Neural crest cell (in vitro differentiated cells): ENCODE measurements around the gene NPAS2. TPM values are rescaled to one million over a fixed set of nuclear protein-coding genes. Genes with fewer than 3 reads are reported as not detected.

ENCODE experiments used
- DNase-seq: peaks from one replicate; pipeline ENCODE4 v3.0.0; 2021; ENCODE audit warnings: low read depth, mixed read lengths, low spot score
- H3K27ac Mint-ChIP-seq: one replicate; pipeline ENCODE4 v1.8.0; 2021; ENCODE audit warnings: mild to moderate bottlenecking, mixed read lengths; ENCODE audit not compliant: unreplicated experiment
- H3K27me3 Mint-ChIP-seq: 2 replicates; pipeline ENCODE4 v1.8.0; 2021; ENCODE audit warnings: low read depth, mild to moderate bottlenecking, mixed read lengths
- H3K36me3 Mint-ChIP-seq: 2 replicates; pipeline ENCODE4 v1.8.0; 2021; ENCODE audit warnings: low read depth, mild to moderate bottlenecking, mixed read lengths
- H3K4me1 Mint-ChIP-seq: 2 replicates; pipeline ENCODE4 v1.8.0; 2021; ENCODE audit warnings: mixed read lengths
- H3K4me3 Mint-ChIP-seq: one replicate; pipeline ENCODE4 v1.8.0; 2021; ENCODE audit warnings: mild to moderate bottlenecking, mixed read lengths
- H3K9me3 Mint-ChIP-seq: 2 replicates; pipeline ENCODE4 v1.8.0; 2021; ENCODE audit warnings: mixed read lengths
- total RNA-seq: library from RNA; stranded (reverse); gene quantifications from 2 replicates; pipeline ENCODE4 v1.2.1, GENCODE V29; 2021
- TF ChIP-seq, protein P1 (sequence below): fragments of 200-600 bp; sonication (generic); conservative IDR thresholded peaks from 2 replicates; pipeline ENCODE4 v1.5.0; 2021; ENCODE audit warnings: antibody characterized with exemption, mild to moderate bottlenecking

The NPAS2 gene
- total RNA-seq, 1 donor from 2014 or later, result 2.6 TPM

- TF ChIP-seq, protein P1, sequence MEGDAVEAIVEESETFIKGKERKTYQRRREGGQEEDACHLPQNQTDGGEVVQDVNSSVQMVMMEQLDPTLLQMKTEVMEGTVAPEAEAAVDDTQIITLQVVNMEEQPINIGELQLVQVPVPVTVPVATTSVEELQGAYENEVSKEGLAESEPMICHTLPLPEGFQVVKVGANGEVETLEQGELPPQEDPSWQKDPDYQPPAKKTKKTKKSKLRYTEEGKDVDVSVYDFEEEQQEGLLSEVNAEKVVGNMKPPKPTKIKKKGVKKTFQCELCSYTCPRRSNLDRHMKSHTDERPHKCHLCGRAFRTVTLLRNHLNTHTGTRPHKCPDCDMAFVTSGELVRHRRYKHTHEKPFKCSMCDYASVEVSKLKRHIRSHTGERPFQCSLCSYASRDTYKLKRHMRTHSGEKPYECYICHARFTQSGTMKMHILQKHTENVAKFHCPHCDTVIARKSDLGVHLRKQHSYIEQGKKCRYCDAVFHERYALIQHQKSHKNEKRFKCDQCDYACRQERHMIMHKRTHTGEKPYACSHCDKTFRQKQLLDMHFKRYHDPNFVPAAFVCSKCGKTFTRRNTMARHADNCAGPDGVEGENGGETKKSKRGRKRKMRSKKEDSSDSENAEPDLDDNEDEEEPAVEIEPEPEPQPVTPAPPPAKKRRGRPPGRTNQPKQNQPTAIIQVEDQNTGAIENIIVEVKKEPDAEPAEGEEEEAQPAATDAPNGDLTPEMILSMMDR, result no peak
- Mint-ChIP-seq H3K36me3 (no peaks in the 10 kb centered on the region), H3K4me3 (no peak overlapping the region), H3K4me1 (no peaks in the 10 kb centered on the region), H3K9me3 (no peaks in the 10 kb centered on the region), H3K27me3 (no peaks in the 10 kb centered on the region), H3K27ac (no peak overlapping the region)
- DNase-seq, result no peak
Observed at GRCh38 chr2:100991404-100991773, 171.4 kb downstream of the NPAS2 start.

- no peak for DNase-seq
- no peaks in the 10 kb centered on the region for H3K4me1 Mint-ChIP-seq
- TF ChIP-seq, protein P1, result no peak
- H3K4me3 Mint-ChIP-seq, result no peak overlapping the region
- no peaks in the 10 kb centered on the region for H3K27me3 Mint-ChIP-seq
- H3K9me3 Mint-ChIP-seq, result no peaks in the 10 kb centered on the region
- no peaks in the 10 kb centered on the region for H3K36me3 Mint-ChIP-seq
- no peak overlapping the region for H3K27ac Mint-ChIP-seq
Observed at GRCh38 chr2:100992262-100992661, 172.3 kb downstream of the NPAS2 start.

DNA sequence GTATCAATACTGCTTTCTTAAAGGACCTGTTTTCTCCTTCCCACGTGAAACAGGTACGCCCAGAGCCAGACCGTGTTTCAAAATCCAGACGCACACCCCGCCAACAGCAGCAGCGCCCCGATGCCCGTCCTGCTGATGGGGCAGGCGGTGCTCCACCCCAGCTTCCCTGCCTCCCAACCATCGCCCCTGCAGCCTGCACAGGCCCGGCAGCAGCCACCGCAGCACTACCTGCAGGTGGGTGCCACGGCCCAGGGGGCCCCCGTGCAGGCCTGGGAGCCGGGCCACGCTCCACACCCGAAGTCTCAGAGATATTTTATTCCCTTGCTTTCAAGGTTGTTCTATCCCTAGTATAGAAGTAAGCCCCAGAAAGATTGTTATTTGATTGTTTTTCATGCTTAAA lies 173.4 kb downstream of the NPAS2 start:
- no peaks in the 10 kb centered on the region for H3K4me1 Mint-ChIP-seq
- H3K27ac Mint-ChIP-seq, result no peak overlapping the region

GRCh38 chr2:100995309-100996075 lies 175.6 kb downstream of the NPAS2 start:
- H3K27me3 Mint-ChIP-seq, result no peaks in the 10 kb centered on the region
- H3K4me1 Mint-ChIP-seq, result no peaks in the 10 kb centered on the region
- H3K27ac Mint-ChIP-seq, result peak overlapping the region; percentile 27
- H3K9me3 Mint-ChIP-seq, result no peaks in the 10 kb centered on the region
- DNase-seq, result no peak
- no peak overlapping the region for H3K4me3 Mint-ChIP-seq
- no peaks in the 10 kb centered on the region for H3K36me3 Mint-ChIP-seq
- TF ChIP-seq, protein P1, result no peak

More for the DNA sequence above, 173.4 kb downstream of the NPAS2 start:
- H3K4me3 Mint-ChIP-seq, result no peak overlapping the region
- H3K36me3 Mint-ChIP-seq, result no peaks in the 10 kb centered on the region
- H3K9me3 Mint-ChIP-seq, result no peaks in the 10 kb centered on the region
- no peaks in the 10 kb centered on the region for H3K27me3 Mint-ChIP-seq
- DNase-seq, result no peak
- TF ChIP-seq, protein P1, result no peak

- TF ChIP-seq, protein P1, result no peak
- no peak overlapping the region for H3K4me3 Mint-ChIP-seq
- H3K27me3 Mint-ChIP-seq, result peaks cover 5% of the 10 kb centered on the region
- peaks cover 9% of the 10 kb centered on the region for H3K4me1 Mint-ChIP-seq
- H3K27ac Mint-ChIP-seq, result no peak overlapping the region
- no peak for DNase-seq
- peaks cover 2% of the 10 kb centered on the region for H3K36me3 Mint-ChIP-seq
- peaks cover 2% of the 10 kb centered on the region for H3K9me3 Mint-ChIP-seq
Observed at GRCh38 chr2:100997509-100998234, 177.7 kb downstream of the NPAS2 start.
